ENCODE measurements around the gene ADH6.

DNA sequence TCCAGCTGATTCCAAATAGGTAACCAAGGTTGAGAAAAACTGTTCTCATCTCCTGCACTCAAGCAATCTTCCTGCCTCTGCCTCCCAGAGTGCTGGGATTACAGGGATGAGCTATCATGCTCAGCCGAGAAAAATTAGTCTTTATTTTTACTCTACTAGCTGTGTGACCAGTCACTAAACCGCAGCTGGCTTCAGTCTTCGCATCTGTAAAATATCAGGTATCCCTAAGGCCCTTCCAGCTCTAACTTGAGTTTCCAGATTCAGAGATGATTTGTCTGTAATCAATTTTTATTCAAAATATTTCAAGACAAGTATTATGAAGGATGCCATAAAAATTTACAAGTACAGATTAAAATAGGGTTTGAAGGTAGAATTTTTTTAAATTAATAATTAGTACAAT lies 3.5 kb downstream of the ADH6 start:
- TF ChIP-seq, protein P1, sequence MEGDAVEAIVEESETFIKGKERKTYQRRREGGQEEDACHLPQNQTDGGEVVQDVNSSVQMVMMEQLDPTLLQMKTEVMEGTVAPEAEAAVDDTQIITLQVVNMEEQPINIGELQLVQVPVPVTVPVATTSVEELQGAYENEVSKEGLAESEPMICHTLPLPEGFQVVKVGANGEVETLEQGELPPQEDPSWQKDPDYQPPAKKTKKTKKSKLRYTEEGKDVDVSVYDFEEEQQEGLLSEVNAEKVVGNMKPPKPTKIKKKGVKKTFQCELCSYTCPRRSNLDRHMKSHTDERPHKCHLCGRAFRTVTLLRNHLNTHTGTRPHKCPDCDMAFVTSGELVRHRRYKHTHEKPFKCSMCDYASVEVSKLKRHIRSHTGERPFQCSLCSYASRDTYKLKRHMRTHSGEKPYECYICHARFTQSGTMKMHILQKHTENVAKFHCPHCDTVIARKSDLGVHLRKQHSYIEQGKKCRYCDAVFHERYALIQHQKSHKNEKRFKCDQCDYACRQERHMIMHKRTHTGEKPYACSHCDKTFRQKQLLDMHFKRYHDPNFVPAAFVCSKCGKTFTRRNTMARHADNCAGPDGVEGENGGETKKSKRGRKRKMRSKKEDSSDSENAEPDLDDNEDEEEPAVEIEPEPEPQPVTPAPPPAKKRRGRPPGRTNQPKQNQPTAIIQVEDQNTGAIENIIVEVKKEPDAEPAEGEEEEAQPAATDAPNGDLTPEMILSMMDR (IDR thresholded peaks at IDR 0.05; ENCODE audit: low read depth, low read length, missing input control): no peak
- TF ChIP-seq YY1 (IDR thresholded peaks at IDR 0.05) (no peak), EGR1 (IDR thresholded peaks at IDR 0.05; ENCODE audit: low read depth in 2 of 2) (no peak), FOXA1 (IDR thresholded peaks at IDR 0.05) (no peak)
- TF ChIP-seq, protein P2, sequence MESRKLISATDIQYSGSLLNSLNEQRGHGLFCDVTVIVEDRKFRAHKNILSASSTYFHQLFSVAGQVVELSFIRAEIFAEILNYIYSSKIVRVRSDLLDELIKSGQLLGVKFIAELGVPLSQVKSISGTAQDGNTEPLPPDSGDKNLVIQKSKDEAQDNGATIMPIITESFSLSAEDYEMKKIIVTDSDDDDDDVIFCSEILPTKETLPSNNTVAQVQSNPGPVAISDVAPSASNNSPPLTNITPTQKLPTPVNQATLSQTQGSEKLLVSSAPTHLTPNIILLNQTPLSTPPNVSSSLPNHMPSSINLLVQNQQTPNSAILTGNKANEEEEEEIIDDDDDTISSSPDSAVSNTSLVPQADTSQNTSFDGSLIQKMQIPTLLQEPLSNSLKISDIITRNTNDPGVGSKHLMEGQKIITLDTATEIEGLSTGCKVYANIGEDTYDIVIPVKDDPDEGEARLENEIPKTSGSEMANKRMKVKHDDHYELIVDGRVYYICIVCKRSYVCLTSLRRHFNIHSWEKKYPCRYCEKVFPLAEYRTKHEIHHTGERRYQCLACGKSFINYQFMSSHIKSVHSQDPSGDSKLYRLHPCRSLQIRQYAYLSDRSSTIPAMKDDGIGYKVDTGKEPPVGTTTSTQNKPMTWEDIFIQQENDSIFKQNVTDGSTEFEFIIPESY (IDR thresholded peaks at IDR 0.05): no peak
